HepG2 (cell line): ENCODE results near the gene DMAC1. TPM values are rescaled to one million over a fixed set of nuclear protein-coding genes. Genes with fewer than 3 reads are reported as not detected.

ENCODE experiments used
- CSRNP1 ChIP-seq: sonication (generic); formaldehyde crosslinking; IDR thresholded peaks from 2 replicates; pipeline ENCODE4 v1.8.1; 2023; ENCODE audit warnings: mild to moderate bottlenecking, missing genetic modification reagents
- DNMT3B ChIP-seq: conservative IDR thresholded peaks from 2 replicates; pipeline ENCODE4 v1.6.1; 2016; ENCODE audit warnings: missing biosample characterization, control low read depth
- GRHL1 ChIP-seq: sonication (generic); formaldehyde crosslinking; conservative IDR thresholded peaks from 2 replicates; pipeline ENCODE4 v1.8.0; 2022; ENCODE audit warnings: missing genetic modification reagents
- HOMEZ ChIP-seq: IDR thresholded peaks from 2 replicates; pipeline ENCODE4 v1.6.1; 2016; ENCODE audit warnings: low read depth
- MEF2D ChIP-seq: sonication (generic); formaldehyde crosslinking; IDR thresholded peaks from 2 replicates; pipeline ENCODE4 v1.5.1; 2020; ENCODE audit warnings: mild to moderate bottlenecking, missing genetic modification reagents
- NFYB ChIP-seq: sonication (generic); formaldehyde crosslinking; IDR thresholded peaks from 2 replicates; pipeline ENCODE4 v1.4.0; 2020; ENCODE audit warnings: missing genetic modification reagents
- ZBTB2 ChIP-seq: sonication (generic); formaldehyde crosslinking; IDR thresholded peaks from 2 replicates; pipeline ENCODE4 v1.8.0; 2022; ENCODE audit warnings: low read depth, missing genetic modification reagents
- ZNF12 ChIP-seq: sonication (generic); formaldehyde crosslinking; IDR thresholded peaks from 2 replicates; pipeline ENCODE4 v1.5.0; 2020; ENCODE audit warnings: missing genetic modification reagents
- ZNF253 ChIP-seq: sonication (generic); formaldehyde crosslinking; IDR thresholded peaks from 2 replicates; pipeline ENCODE4 v1.8.0; 2022; ENCODE audit warnings: mild to moderate bottlenecking, missing genetic modification reagents, borderline replicate concordance
- ZNF337 ChIP-seq: sonication (generic); formaldehyde crosslinking; IDR thresholded peaks from 2 replicates; pipeline ENCODE4 v1.5.1; 2020; ENCODE audit warnings: missing genetic modification reagents, low read depth, mild to moderate bottlenecking, borderline replicate concordance
- ZNF589 ChIP-seq: sonication (generic); formaldehyde crosslinking; conservative IDR thresholded peaks from 2 replicates; pipeline ENCODE4 v1.8.0; 2022; ENCODE audit warnings: mild to moderate bottlenecking, moderate library complexity, missing genetic modification reagents
- ZNF674 ChIP-seq: sonication (generic); formaldehyde crosslinking; IDR thresholded peaks from 2 replicates; pipeline ENCODE4 v1.5.0; 2020; ENCODE audit warnings: low read depth, mild to moderate bottlenecking, missing genetic modification reagents
- ZNF772 ChIP-seq: sonication (generic); formaldehyde crosslinking; IDR thresholded peaks from 2 replicates; pipeline ENCODE4 v1.5.0; 2020; ENCODE audit warnings: mild to moderate bottlenecking, missing genetic modification reagents
- polyA plus RNA-seq, 8 experiments: library from polyadenylated mRNA; depleted of rRNA in 3 of 8; stranded (reverse) in 7 of 8; unstranded in 1 of 8; fragments of >200 nt; fragmentation: Illumina TruSeq in 4 of 8; extraction: Trizol in 4 of 8; gene quantifications; 2 replicates each; pipeline versions ENCODE4 v1.2.1 to v1.2.3, GENCODE V29; 2011 to 2016; ENCODE audit warnings: low read depth in 4 of 8, missing spikeins in 1 of 8, mixed read lengths in 1 of 8; ENCODE audit not compliant: insufficient read depth in 1 of 8
- total RNA-seq, 5 experiments: library from RNA; depleted of rRNA; stranded (reverse); fragments of >200 nt; fragmentation: Illumina TruSeq; extraction: Trizol; gene quantifications; 2 replicates each; pipeline ENCODE4 v1.2.3, GENCODE V29; 2016; ENCODE audit warnings: low read depth in 1 of 5
- TF ChIP-seq, protein P1 (sequence below): sonication (generic); formaldehyde crosslinking; IDR thresholded peaks from 2 replicates; pipeline ENCODE4 v1.9.0; 2021; ENCODE audit warnings: missing genetic modification reagents, borderline replicate concordance
- TF ChIP-seq, protein P2 (sequence below): sonication (generic); formaldehyde crosslinking; IDR thresholded peaks from 2 replicates; pipeline ENCODE4 v1.4.0; 2020; ENCODE audit warnings: mild to moderate bottlenecking, missing genetic modification reagents

DMAC1 gene
- total and polyA plus RNA-seq, 2 of the 13 experiments (the other 11 are each of a cell fraction or from before 2014, with no cell fraction given), result 44.3 to 72.9 TPM

GRCh38 chr9:7799234-7799943 lies at the start of gene DMAC1 (continued):
- TF ChIP-seq, protein P1, sequence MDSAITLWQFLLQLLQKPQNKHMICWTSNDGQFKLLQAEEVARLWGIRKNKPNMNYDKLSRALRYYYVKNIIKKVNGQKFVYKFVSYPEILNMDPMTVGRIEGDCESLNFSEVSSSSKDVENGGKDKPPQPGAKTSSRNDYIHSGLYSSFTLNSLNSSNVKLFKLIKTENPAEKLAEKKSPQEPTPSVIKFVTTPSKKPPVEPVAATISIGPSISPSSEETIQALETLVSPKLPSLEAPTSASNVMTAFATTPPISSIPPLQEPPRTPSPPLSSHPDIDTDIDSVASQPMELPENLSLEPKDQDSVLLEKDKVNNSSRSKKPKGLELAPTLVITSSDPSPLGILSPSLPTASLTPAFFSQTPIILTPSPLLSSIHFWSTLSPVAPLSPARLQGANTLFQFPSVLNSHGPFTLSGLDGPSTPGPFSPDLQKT (CRISPR knock-in tag), result no peak
- TF ChIP-seq CSRNP1 (CRISPR knock-in tag) (no peak), ZNF253 (CRISPR knock-in tag) (no peak), HOMEZ (CRISPR knock-in tag) (no peak; the same call in 1 of the 2 replicates), NFYB (CRISPR knock-in tag) (no peak; the same call in 1 of the 2 replicates), DNMT3B (CRISPR knock-in tag) (no peak), GRHL1 (CRISPR knock-in tag) (no peak), MEF2D (CRISPR knock-in tag) (peak; percentile 66; the same call in 1 of the 2 replicates), ZNF337 (CRISPR knock-in tag) (no peak), ZNF589 (CRISPR knock-in tag) (no peak), ZNF772 (CRISPR knock-in tag) (peak; percentile 71; the same call in 1 of the 2 replicates), ZBTB2 (no peak), ZNF674 (CRISPR knock-in tag) (no peak), ZNF12 (CRISPR knock-in tag) (0 out of 2 replicates have a peak, but pooled peaks have one; percentile 10)
- TF ChIP-seq, protein P2, sequence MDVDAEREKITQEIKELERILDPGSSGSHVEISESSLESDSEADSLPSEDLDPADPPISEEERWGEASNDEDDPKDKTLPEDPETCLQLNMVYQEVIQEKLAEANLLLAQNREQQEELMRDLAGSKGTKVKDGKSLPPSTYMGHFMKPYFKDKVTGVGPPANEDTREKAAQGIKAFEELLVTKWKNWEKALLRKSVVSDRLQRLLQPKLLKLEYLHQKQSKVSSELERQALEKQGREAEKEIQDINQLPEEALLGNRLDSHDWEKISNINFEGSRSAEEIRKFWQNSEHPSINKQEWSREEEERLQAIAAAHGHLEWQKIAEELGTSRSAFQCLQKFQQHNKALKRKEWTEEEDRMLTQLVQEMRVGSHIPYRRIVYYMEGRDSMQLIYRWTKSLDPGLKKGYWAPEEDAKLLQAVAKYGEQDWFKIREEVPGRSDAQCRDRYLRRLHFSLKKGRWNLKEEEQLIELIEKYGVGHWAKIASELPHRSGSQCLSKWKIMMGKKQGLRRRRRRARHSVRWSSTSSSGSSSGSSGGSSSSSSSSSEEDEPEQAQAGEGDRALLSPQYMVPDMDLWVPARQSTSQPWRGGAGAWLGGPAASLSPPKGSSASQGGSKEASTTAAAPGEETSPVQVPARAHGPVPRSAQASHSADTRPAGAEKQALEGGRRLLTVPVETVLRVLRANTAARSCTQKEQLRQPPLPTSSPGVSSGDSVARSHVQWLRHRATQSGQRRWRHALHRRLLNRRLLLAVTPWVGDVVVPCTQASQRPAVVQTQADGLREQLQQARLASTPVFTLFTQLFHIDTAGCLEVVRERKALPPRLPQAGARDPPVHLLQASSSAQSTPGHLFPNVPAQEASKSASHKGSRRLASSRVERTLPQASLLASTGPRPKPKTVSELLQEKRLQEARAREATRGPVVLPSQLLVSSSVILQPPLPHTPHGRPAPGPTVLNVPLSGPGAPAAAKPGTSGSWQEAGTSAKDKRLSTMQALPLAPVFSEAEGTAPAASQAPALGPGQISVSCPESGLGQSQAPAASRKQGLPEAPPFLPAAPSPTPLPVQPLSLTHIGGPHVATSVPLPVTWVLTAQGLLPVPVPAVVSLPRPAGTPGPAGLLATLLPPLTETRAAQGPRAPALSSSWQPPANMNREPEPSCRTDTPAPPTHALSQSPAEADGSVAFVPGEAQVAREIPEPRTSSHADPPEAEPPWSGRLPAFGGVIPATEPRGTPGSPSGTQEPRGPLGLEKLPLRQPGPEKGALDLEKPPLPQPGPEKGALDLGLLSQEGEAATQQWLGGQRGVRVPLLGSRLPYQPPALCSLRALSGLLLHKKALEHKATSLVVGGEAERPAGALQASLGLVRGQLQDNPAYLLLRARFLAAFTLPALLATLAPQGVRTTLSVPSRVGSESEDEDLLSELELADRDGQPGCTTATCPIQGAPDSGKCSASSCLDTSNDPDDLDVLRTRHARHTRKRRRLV (CRISPR knock-in tag), result no peak
